HS-27A (cell line): ENCODE results near the gene MGAT4B.

Experiments
- DNase-seq: peaks from one replicate; pipeline ENCODE4 v3.0.0-alpha.2; 2012; ENCODE audit warnings: low read depth, missing footprints

The MGAT4B gene

GRCh38 chr5:179812135-179812825, 5.6 kb upstream of the MGAT4B start:
- DNase-seq, result no peak

- DNase-seq, result no peak
These were observed 977 bp downstream of the MGAT4B start for GRCh38 chr5:179805529-179806249.

- no peak for DNase-seq
These were observed 1.6 kb downstream of the MGAT4B start for GRCh38 chr5:179805070-179805528.

GRCh38 chr5:179804555-179804947, 2.1 kb downstream of the MGAT4B start:
- DNase-seq, result no peak

GRCh38 chr5:179803651-179804554, 2.8 kb downstream of the MGAT4B start:
- DNase-seq, result no peak

GRCh38 chr5:179802950-179803562, 3.6 kb downstream of the MGAT4B start:
- DNase-seq, result no peak

- no peak for DNase-seq
These were observed 4.3 kb downstream of the MGAT4B start for GRCh38 chr5:179802207-179802883.

- no peak for DNase-seq
These were observed 5.1 kb downstream of the MGAT4B start for GRCh38 chr5:179801304-179802206.

- DNase-seq, result no peak
These were observed 5.9 kb downstream of the MGAT4B start for GRCh38 chr5:179800696-179801201.

GRCh38 chr5:179800071-179800695, 6.5 kb downstream of the MGAT4B start:
- no peak for DNase-seq

GRCh38 chr5:179799644-179799973, 7.1 kb downstream of the MGAT4B start:
- no peak for DNase-seq

- no peak for DNase-seq
These were observed 7.7 kb downstream of the MGAT4B start for GRCh38 chr5:179798771-179799643.

- no peak for DNase-seq
These were observed 8.4 kb downstream of the MGAT4B start for GRCh38 chr5:179798144-179798770.

- DNase-seq, result no peak
These were observed 8.9 kb downstream of the MGAT4B start for GRCh38 chr5:179797741-179798140.

GRCh38 chr5:179796877-179797608, 9.6 kb downstream of the MGAT4B start:
- DNase-seq, result no peak

GRCh38 chr5:179795863-179796833, 10.5 kb downstream of the MGAT4B start:
- no peak for DNase-seq
